Naive thymus-derived CD4-positive, alpha-beta T cell (primary cell): ENCODE results near the gene KRTAP5-7. TPM values are rescaled to one million over a fixed set of nuclear protein-coding genes. Genes with fewer than 3 reads are reported as not detected.

Experiments used
- polyA plus RNA-seq, 2 donors: library from polyadenylated mRNA; unstranded; fragments of 300-500 nt; fragmentation: Illumina TruSeq; gene quantifications; one replicate each; pipeline ENCODE4 v1.2.3, GENCODE V29; 2021
- total RNA-seq, 6 experiments: library from RNA in 5 of 6; stranded (reverse) in 5 of 6; gene quantifications; 1 replicate in 5 of 6; 2 replicates in 1 of 6; pipeline ENCODE4 v1.2.3 and lab custom pipeline; 2021 to 2026

KRTAP5-7 gene
- total and polyA plus RNA-seq, 7 experiments from 2014 or later: 0.21 to 0.37 TPM; not detected in 5

Other genes starting within 250 kb of the KRTAP5-7 start
- gene DHCR7, start 78.9 kb upstream of the KRTAP5-7 start, total RNA-seq: 10 to 100 TPM; 14.7 to 46.1 (median 19.6) TPM
- 10 to 100 TPM; 22.2 to 25.6 TPM for gene DHCR7, start 78.9 kb upstream of the KRTAP5-7 start, polyA plus RNA-seq
- 100 to 1,000 TPM; 119 to 235 (median 163) TPM for gene NADSYN1, start 74.1 kb upstream of the KRTAP5-7 start, total RNA-seq
- 10 to 100 TPM; 28.6 to 28.9 TPM for gene NADSYN1, start 74.1 kb upstream of the KRTAP5-7 start, polyA plus RNA-seq
- gene KRTAP5-8, start 10.8 kb downstream of the KRTAP5-7 start, total RNA-seq: not detected
- gene KRTAP5-8, start 10.8 kb downstream of the KRTAP5-7 start, polyA plus RNA-seq: not detected
- under 1 TPM in 1 of 5 experiments, not detected in 4; 0.43 TPM for gene KRTAP5-9, start 21.2 kb downstream of the KRTAP5-7 start, total RNA-seq
- not detected for gene KRTAP5-9, start 21.2 kb downstream of the KRTAP5-7 start, polyA plus RNA-seq
- not detected for gene KRTAP5-10, start 38.3 kb downstream of the KRTAP5-7 start, total RNA-seq
- not detected for gene KRTAP5-10, start 38.3 kb downstream of the KRTAP5-7 start, polyA plus RNA-seq
- gene KRTAP5-11, start 55.6 kb downstream of the KRTAP5-7 start, total RNA-seq: not detected
- not detected for gene KRTAP5-11, start 55.6 kb downstream of the KRTAP5-7 start, polyA plus RNA-seq